WTC11 (cell line): Measurements from ENCODE around the gene SLC7A10. TPM values are rescaled to one million over a fixed set of nuclear protein-coding genes. Genes with fewer than 3 reads are reported as not detected.
A peak's percentile ranks its signal among the peaks of the same experiment; 100 is the strongest.

Experiments
- ATAC-seq: fragments of 200-7000 bp; cut with Tn5 transposase; 2 replicates; pipeline ENCODE4 v1.10.0; 2021; ENCODE audit warnings: mild to moderate bottlenecking, moderate library complexity
- CTCF ChIA-PET: fragments of 300-600 bp; sonication (Branson Sonifier 250); formaldehyde crosslinking; loops from one replicate; lab custom pipeline; 2021; ENCODE audit warnings: antibody characterized with exemption; lab: Charles Lee
- POLR2A ChIA-PET: fragments of 350-600 bp; sonication (Branson Sonifier 250); formaldehyde crosslinking; loops from one replicate; lab custom pipeline; 2021; ENCODE audit warnings: antibody characterized with exemption; lab: Charles Lee
- DNase-seq: peaks from one replicate; pipeline ENCODE4 v3.0.0; 2021; ENCODE audit warnings: low spot score
- H3K27ac Mint-ChIP-seq: 2 replicates; pipeline ENCODE4 v1.8.0; 2021; ENCODE audit warnings: mixed read lengths
- H3K27me3 Mint-ChIP-seq: 2 replicates; pipeline ENCODE4 v1.8.0; 2021; ENCODE audit warnings: low read depth, mild to moderate bottlenecking, moderate library complexity, mixed read lengths
- H3K36me3 Mint-ChIP-seq: 2 replicates; pipeline ENCODE4 v1.8.0; 2021; ENCODE audit warnings: mixed read lengths
- H3K4me1 Mint-ChIP-seq: 2 replicates; pipeline ENCODE4 v1.8.0; 2022; ENCODE audit warnings: mixed read lengths
- H3K4me3 Mint-ChIP-seq: 2 replicates; pipeline ENCODE4 v1.8.0; 2021; ENCODE audit warnings: mild to moderate bottlenecking, moderate library complexity, mixed read lengths
- H3K9me3 Mint-ChIP-seq: 2 replicates; pipeline ENCODE4 v1.8.0; 2021; ENCODE audit warnings: mixed read lengths
- CDX4 ChIP-seq: fragments of 250-450 bp; sonication (Bioruptor Pico); IDR thresholded peaks from 2 replicates; pipeline ENCODE4 v1.9.0; 2021; ENCODE audit warnings: moderate library complexity, mild to moderate bottlenecking, inconsistent platforms, borderline replicate concordance
- CREB1 ChIP-seq: sonication (generic); formaldehyde crosslinking; IDR thresholded peaks from 2 replicates; pipeline ENCODE4 v1.8.0; 2023; ENCODE audit warnings: mild to moderate bottlenecking, missing genetic modification reagents
- CTCF ChIP-seq: fragments of 200-600 bp; IDR thresholded peaks from 2 replicates; pipeline ENCODE4 v1.8.0; 2022; ENCODE audit warnings: antibody characterized with exemption
- E2F4 ChIP-seq: sonication (generic); formaldehyde crosslinking; IDR thresholded peaks from 2 replicates; pipeline ENCODE4 v1.8.1; 2022; ENCODE audit warnings: low read depth, mild to moderate bottlenecking, moderate library complexity, missing genetic modification reagents, borderline replicate concordance
- EMX1 ChIP-seq: fragments of 250-450 bp; sonication (Bioruptor Pico); IDR thresholded peaks from 2 replicates; pipeline ENCODE4 v1.8.0; 2021; ENCODE audit warnings: mild to moderate bottlenecking
- FOXJ3 ChIP-seq: sonication (generic); formaldehyde crosslinking; IDR thresholded peaks from 2 replicates; pipeline ENCODE4 v1.9.0; 2021; ENCODE audit warnings: missing genetic modification reagents, mild to moderate bottlenecking, borderline replicate concordance
- FOXP1 ChIP-seq: sonication (generic); formaldehyde crosslinking; IDR thresholded peaks from 2 replicates; pipeline ENCODE4 v1.8.0; 2022; ENCODE audit warnings: missing genetic modification reagents, mild to moderate bottlenecking, moderate library complexity, borderline replicate concordance
- GTF2I ChIP-seq: fragments of 250-450 bp; sonication (Bioruptor Pico); conservative IDR thresholded peaks from 2 replicates; pipeline ENCODE4 v1.4.0; 2021; ENCODE audit warnings: mild to moderate bottlenecking
- HMGA2 ChIP-seq: fragments of 250-450 bp; sonication (Bioruptor Pico); IDR thresholded peaks from 2 replicates; pipeline ENCODE4 v1.4.0; 2021; ENCODE audit warnings: mild to moderate bottlenecking, moderate library complexity
- HMGXB4 ChIP-seq: sonication (generic); formaldehyde crosslinking; IDR thresholded peaks from 2 replicates; pipeline ENCODE4 v1.8.1; 2023; ENCODE audit warnings: mild to moderate bottlenecking, moderate library complexity, missing genetic modification reagents
- KAT7 ChIP-seq: sonication (generic); formaldehyde crosslinking; IDR thresholded peaks from 2 replicates; pipeline ENCODE4 v1.8.1; 2023; ENCODE audit warnings: missing genetic modification reagents, mild to moderate bottlenecking, borderline replicate concordance
- NFYB ChIP-seq: sonication (generic); formaldehyde crosslinking; conservative IDR thresholded peaks from 2 replicates; pipeline ENCODE4 v1.8.0; 2022; ENCODE audit warnings: low read depth, missing genetic modification reagents
- NR1H2 ChIP-seq: sonication (generic); formaldehyde crosslinking; IDR thresholded peaks from 2 replicates; pipeline ENCODE4 v1.9.0; 2021; ENCODE audit warnings: mild to moderate bottlenecking, moderate library complexity, missing genetic modification reagents
- OVOL2 ChIP-seq: fragments of 250-450 bp; sonication (Bioruptor Pico); IDR thresholded peaks from 2 replicates; pipeline ENCODE4 v1.9.0; 2021; ENCODE audit warnings: mild to moderate bottlenecking, borderline replicate concordance
- SP1 ChIP-seq: sonication (generic); formaldehyde crosslinking; conservative IDR thresholded peaks from 2 replicates; pipeline ENCODE4 v1.8.1; 2022; ENCODE audit warnings: missing genetic modification reagents
- ZNF219 ChIP-seq: sonication (generic); formaldehyde crosslinking; IDR thresholded peaks from 2 replicates; pipeline ENCODE4 v1.8.0; 2023; ENCODE audit warnings: missing genetic modification reagents, mild to moderate bottlenecking, borderline replicate concordance
- total RNA-seq: library from RNA; stranded (reverse); gene quantifications from 3 replicates; pipeline ENCODE4 v1.2.3, GENCODE V29; 2021

Gene SLC7A10
- total RNA-seq, 1 experiment from 2014 or later, result 4.2 TPM

- TF ChIP-seq EMX1 (CRISPR knock-in tag) (no peak), HMGXB4 (CRISPR knock-in tag) (no peak), ZNF219 (CRISPR knock-in tag) (no peak)
- TF ChIP-seq, all 79 proteins: peak for 0
Observed at GRCh38 chr19:33197591-33198000, 28.1 kb downstream of the SLC7A10 start (continued).

GRCh38 chr19:33196446-33197193 is 29.0 kb downstream of the SLC7A10 start:
- H3K27me3 Mint-ChIP-seq, result peaks cover 21% of the 10 kb centered on the region

GRCh38 chr19:33195645-33196347 is 29.9 kb downstream of the SLC7A10 start:
- peaks cover 25% of the 10 kb centered on the region for H3K27me3 Mint-ChIP-seq
- no peaks in the 10 kb centered on the region for H3K9me3 Mint-ChIP-seq
- CTCF ChIA-PET, result interaction anchor here (1.0 to 5.2 kb wide), 4 partner anchors 11 to 39 kb away, joined by 3 to 34 read pairs (median 3); no protein-coding TSS in a partner anchor
- H3K4me1 Mint-ChIP-seq, result no peaks in the 10 kb centered on the region
- H3K4me3 Mint-ChIP-seq, result peak overlapping the region; percentile 73
- POLR2A ChIA-PET, result interaction anchor here (0.6 kb wide), 2 partner anchors 11 to 132 kb away, joined by 3 to 6 read pairs; no protein-coding TSS in a partner anchor
- TF ChIP-seq SP1 (CRISPR knock-in tag) (no peak), NFYB (CRISPR knock-in tag) (no peak), HMGA2 (CRISPR knock-in tag) (no peak), FOXP1 (CRISPR knock-in tag) (no peak), CREB1 (CRISPR knock-in tag) (no peak), FOXJ3 (CRISPR knock-in tag) (no peak), NR1H2 (CRISPR knock-in tag) (no peak), GTF2I (CRISPR knock-in tag) (no peak), E2F4 (CRISPR knock-in tag) (no peak), CDX4 (CRISPR knock-in tag) (no peak), KAT7 (CRISPR knock-in tag) (no peak), OVOL2 (CRISPR knock-in tag) (no peak)
- DNase-seq, result no peak
- no peak for ATAC-seq
- H3K27ac Mint-ChIP-seq, result no peak overlapping the region
- H3K36me3 Mint-ChIP-seq, result peaks cover 5% of the 10 kb centered on the region; the same call in 1 of the 2 replicates

More at GRCh38 chr19:33196446-33197193, 29.0 kb downstream of the SLC7A10 start:
- DNase-seq (no peak), ATAC-seq (no peak)
- TF ChIP-seq CTCF (no peak), KAT7 (CRISPR knock-in tag) (no peak)
- no peak overlapping the region for H3K4me3 Mint-ChIP-seq
- H3K9me3 Mint-ChIP-seq, result no peaks in the 10 kb centered on the region
- peaks cover 5% of the 10 kb centered on the region; the same call in 1 of the 2 replicates for H3K36me3 Mint-ChIP-seq
- POLR2A ChIA-PET, result no interaction called here
- no peak overlapping the region for H3K27ac Mint-ChIP-seq
- CTCF ChIA-PET, result interaction anchor here (1.3 to 5.2 kb wide), 2 partner anchors 12 to 39 kb away, joined by 3 to 34 read pairs; no protein-coding TSS in a partner anchor
- no peaks in the 10 kb centered on the region for H3K4me1 Mint-ChIP-seq
